GM18861 (cell line): ENCODE results near the gene RASEF.
A peak's percentile ranks its signal among the peaks of the same experiment; 100 is the strongest.
"Not testable (repeated sequence)": the region's sequence is repeated elsewhere in the genome, so short reads cannot be mapped to it uniquely, and the experiment has no call there.

ENCODE experiments used
- ATAC-seq: cut with Tn5 transposase; IDR thresholded peaks from one replicate; pipeline ENCODE4 v1.9.1; 2021; ENCODE audit not compliant: unreplicated experiment

RASEF gene

DNA sequence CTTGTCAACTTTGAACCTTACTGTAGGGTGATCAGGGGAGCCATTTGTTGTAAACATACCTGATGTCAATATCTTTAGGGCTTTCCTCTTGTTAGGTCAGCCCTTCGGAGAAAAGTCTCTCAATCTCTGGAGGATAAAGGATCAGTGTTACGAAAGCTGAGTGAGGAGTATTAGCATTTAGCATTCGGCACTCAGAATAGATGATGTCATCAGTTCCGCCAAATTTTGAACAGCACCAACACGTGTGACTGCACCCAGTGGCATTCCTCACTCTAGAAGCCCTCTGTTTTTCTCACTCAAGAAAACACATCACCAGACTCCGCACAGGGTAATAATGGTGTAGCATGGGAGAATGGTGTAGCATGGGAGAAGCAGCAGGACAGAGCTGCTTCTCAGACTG, 87.8 kb downstream of the RASEF start:
- no peak for ATAC-seq

DNA sequence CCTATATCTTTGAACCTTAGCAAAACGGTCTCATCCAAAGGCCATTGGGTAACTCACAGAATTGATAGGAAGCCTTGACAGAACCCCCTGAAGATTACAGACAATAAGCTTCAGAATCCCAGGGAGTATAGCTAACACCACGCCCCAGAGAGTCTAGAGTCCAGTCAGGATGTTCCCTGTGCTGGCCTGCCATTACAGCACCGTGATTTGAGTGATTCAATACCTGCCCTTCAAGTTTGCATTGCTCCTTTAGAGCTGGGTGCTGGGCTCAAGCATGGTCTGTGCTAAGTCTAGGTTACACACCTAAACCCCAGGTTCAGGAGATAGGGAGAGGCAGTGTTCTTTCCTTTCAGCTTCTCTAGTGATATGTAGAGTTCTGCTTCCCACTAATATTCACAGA, 90.5 kb downstream of the RASEF start:
- no peak for ATAC-seq

DNA sequence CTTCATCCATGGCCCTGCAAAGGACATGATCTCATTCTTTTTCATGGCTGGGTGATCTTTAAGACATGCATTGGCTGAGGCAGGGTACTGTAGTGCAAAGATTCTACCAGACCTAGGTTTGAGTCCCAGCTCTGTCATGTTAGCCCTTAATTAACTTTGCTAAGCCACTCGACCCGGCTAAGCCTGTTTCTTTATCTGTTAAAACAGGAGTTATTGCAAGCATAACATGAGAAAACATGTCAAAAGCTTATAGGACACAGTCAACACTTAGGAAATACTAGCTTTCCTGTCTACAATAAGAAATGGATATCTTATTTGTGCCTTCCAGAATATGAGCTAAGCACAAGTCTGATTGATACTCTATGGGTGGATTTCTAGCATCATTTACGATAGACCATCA, 92.6 kb downstream of the RASEF start:
- no peak for ATAC-seq

DNA sequence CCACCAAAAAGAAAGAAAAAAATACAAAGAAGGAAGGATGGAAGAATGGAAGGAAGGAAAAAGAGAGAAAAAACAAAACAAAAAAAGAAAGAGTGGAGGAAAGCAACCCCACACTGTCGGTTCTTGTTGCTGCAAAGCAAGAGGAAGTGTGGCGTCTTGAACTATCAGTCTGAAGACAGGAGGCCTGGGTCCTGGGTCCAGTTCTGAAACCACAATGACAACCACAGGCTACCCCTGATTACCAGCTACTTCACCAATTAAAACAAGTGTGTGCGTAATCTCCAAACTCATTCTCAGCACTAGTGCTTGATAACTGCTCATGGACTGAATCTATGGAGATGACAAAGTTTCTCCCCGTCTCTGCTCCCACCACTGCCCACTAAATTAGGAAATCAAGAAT, 93.7 kb downstream of the RASEF start:
- ATAC-seq: no peak

DNA sequence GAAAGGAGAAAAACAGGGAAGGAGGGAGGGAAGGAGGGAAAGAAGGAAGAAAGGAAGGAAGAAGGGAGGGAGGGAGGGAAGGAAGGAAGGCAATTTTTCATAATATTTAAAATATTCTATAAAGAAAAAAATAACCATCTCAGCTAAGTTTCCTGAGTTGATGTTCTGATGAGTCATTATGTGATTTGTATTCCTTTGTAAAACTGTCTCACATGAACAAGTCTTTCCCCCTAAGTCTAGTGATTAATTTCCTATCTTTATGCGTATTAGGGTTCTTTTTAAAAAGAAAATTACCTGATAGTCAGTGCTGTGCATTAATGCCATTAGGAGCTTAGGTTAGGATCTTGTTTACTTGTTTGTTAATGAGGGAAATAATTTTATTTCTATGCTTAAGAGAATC, 94.1 kb downstream of the RASEF start:
- no peak for ATAC-seq

DNA sequence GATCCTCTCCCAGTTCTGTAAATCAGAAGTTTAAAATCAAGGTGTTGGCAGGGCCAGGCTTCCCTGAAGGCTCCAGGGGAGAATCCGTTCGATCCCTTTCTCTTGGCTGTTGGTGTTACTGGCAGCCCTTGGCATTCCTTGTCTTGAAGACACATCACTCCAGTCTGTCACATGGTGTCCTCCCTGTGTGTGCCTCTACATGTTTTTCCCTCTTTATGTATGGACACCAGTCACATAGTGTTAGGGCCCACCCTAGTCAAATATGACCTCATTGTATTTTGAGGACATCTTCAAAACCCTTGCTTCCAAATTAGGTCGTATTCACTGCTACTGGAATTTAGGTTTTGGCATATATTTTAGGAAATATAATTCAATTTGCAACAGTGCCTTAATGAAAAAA, 94.6 kb downstream of the RASEF start:
- ATAC-seq: no peak

DNA sequence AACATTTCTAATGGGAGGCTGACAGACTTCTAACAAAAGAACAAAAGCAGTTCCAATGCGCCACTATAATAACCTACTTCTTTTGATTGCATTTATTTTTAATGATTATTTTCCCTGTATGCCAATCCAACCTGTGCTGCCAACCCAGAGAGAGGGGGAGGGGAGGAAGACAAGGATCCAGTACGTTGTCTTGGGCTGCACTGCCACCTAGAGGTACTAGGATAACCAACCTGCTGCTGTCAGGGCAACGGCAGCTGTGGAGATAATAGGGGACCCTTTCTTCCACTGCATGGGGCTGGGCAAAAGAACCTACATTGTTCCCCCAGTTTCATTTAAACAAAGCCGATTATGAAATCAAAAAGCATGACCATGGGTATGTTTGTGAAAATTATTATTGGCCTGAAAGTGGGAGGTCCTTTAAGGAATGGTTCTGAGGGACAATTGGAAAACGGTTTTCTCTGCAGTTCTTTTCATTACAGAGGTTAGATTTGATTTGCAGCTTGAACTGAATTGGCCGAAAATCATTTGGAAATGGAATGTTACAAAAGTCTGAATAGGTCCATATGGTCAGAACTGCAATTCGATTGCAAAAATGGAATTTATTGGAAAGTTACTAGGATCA, 101.3 kb downstream of the RASEF start:
- peak; percentile 86 for ATAC-seq

DNA sequence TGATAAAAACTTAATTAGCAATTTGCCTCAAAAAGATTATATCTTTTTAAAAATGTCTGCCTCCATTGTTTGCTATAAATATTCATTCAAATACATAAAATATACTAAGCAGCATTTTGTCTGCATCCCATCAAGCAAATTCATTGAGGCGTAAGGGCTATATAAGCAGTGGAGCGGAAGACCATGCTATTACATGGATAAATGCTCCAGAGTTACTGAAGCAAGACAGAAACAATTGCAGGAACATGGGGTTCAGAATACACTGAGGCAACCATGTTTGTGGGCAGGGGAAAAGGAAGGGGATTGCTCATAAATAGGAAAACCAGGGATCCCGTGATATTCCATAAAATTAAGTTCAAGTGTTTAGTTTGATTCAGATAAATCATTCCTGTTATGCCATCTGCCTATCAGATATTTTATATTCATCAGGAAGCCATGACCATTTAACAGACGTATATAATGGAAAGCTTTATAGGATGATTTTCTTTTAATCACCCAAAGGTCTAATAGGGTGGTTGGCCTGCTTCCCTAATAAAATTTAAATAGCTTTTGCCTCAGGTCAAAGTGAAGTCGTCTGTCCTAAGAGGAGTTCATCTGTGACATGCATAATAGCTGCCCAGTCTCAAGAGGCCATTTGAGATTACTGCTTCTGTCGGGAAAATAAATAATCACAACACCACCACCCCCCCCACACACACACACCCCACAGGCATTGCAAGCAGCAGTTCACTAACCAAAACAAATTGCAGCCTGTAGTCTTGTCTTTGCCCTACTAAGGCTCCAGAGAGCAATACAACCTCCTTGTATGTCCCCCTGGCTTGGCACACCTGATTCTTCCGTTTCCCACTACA, 105.2 kb downstream of the RASEF start:
- ATAC-seq: no peak

DNA sequence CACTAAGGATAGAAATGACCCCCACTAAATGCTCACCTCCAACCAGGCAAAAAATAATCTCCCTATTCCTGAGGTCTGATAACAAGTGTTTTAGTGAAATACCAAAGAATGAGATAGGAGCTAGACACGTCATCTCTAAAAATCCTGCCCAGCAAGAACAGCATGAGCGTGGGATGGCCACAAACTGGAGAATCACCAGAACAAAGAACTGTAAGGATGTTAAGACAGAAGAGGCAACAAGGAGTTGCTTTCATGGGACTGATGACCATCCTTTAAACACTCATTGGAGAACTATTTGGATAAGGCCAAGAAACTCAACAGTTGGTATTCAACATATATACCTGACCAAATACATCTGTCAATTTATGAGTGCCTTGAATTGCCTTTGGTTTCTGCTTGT, 113.7 kb downstream of the RASEF start:
- ATAC-seq: no peak

DNA sequence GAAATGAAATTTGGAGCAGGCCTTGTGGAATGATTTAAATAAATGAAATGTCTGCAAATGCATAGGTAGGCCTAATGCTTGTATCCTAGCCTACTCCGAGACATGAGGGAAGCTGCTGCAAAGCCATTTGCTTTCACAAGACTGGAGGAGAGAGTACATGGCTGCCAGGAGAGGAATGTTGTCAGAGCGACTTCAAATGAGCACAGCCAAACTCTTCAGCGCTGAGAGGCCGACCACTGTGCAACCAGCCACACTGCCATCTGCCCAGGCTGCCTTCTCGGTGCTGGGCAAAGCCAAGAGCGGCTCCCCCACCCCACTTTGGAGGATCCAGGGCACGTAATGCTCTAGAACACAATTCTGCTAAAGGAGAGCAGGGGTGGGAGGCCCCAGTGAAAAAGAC, 122.6 kb downstream of the RASEF start:
- no peak for ATAC-seq

DNA sequence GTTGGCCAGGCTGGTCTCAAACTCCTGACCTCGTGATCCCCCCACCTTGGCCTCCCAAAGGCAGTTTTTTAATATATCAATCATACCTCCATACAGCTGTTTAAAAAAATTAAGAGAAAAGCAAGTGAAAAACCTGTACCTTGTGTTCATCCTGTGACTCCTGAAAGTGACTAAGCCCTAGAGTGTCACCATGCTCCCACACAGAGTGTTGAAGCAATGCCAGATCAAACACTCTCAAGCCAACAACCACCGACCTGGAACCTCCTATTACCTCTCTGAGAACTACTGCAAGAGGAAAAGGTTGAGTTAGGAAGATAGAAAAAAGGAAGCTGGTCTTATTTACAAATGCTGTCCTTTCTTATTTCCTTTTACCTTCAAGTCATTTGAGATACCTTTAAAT, 123.5 kb downstream of the RASEF start:
- no peak for ATAC-seq

DNA sequence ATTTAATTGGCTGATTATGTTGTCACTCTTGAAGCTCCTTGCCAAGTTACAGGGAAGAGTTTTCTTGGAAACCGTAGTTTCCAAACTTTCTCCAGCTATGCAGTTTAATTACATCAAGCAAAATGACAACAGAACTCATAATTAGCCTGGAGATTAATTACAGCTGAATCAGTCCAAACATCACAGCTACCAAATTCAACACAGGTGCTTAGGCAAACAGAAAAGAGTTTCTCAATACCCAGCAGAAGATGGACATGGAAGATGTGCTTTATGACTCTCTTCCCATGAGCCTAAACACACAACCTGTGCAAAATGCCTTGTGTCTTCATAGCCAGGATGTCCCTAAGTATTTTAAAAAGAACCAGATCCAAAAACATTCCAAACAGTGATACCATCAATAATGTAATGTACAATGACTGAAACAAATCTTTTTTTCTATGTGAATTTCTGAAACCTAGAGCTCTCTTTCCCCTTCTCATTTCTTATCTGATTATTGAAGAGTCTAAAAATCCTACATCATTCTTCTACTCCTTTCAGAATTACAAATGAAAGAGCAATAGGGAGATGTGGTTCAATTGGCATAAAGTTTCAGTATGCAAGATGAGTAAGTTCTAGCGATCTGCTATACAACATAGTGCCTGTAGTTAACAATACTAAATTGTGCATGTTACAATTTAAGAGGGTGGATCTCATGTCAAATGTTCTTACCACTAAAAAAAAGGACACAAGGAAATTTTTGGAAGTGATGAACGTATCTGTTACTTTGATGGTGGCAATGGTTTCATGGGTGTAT, 124.3 kb downstream of the RASEF start:
- no peak for ATAC-seq

DNA sequence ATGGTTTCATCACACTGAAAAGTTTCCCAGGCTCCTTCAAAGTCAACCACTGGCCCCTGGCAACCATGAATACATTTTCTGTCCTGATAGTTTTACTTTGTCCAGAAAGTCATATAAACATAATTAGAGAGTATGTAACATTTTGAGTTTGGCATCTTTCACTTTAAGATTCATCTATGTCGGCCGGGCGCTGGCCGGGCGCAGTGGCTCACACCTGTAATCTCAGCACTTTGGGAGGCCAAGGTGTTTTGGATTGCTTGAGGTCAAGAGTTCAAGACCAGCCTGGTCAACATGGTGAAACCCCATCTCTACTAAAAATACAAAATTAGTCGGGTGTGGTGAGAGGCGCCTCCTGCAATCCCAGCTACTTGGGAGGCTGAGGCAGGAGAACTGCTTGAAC, 126.4 kb downstream of the RASEF start:
- not testable (repeated sequence) for ATAC-seq

DNA sequence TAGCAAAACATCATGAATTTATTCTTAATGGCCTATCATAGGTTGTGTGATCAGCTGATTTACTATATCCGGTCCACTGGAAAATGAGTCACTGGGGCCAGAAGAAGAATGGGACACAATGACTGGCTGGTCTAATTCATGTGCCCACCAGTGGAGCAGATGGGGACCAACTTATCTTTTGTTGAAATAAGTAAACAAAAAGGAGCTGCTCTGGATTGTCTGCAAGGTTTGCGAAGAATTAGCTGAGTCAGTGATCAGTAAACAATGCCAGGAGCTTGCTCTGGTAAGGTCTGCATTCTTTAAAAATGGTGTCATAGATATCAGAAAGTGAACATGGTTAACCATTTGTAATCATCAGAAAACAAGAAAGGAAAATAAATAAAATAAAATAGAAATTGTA, 128.0 kb downstream of the RASEF start:
- no peak for ATAC-seq

DNA sequence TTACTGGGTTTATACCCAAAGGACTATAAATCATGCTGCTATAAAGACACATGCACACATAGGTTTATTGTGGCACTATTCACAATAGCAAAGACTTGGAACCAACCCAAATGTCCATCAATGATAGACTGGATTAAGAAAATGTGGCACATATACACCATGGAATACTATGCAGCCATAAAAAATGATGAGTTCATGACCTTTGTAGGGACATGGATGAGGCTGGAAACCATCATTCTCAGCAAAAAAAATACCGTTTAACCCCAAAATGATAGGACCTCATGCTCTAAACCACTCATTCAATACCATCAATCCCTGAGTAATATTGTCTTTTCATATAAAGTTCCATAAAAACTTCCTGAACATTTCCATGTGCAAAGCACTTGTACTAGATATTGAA, 128.9 kb downstream of the RASEF start:
- ATAC-seq: not testable (repeated sequence)

DNA sequence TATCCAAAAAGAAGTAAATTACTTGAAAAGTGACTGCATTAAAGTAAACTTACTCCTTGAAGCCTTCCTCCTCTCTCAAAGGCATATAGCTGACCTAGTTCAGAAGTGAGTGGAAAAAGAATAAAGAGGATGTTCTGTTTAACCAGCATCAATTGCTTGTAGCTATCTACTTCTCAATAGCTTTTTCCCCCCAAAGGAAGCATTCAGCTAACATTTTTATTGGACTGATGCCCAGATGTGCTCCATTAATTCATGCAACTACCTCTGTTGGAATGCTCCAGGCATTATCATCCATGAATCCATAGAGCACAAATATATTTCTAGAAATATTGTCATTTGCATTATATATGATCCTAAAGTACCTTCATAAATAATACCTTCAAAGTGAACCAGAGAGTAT, 132.8 kb downstream of the RASEF start:
- ATAC-seq: no peak
